ENCODE results near the gene KRTAP9-4. TPM values are rescaled to one million over a fixed set of nuclear protein-coding genes. Genes with fewer than 3 reads are reported as not detected.
"Not testable (repeated sequence)": the region's sequence is repeated elsewhere in the genome, so short reads cannot be mapped to it uniquely, and the experiment has no call there.

KRTAP9-4 gene
- total RNA-seq, 1 donor from 2014 or later, result not detected

DNA sequence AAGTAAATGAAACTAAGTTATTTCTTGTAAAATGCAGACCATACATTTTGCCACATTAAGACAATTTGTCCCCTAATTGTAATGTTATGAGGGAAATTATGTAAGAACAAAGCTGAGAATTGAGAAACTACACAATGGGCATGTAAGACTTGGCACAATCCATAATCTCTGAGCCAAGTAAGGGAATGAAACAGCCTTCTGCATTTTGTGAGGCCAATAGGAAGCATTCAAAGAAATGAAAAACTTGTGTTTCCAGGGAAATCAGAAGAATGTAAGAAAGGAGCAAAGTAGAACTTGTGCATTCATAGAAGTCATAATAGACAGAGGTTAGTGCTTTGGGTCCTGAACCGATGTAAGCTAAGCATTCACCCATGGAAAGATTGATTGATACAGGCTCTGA, 1.8 kb downstream of the KRTAP9-4 start:
- H3K27ac Mint-ChIP-seq, result no peak overlapping the region
- no peaks in the 10 kb centered on the region for H3K4me1 Mint-ChIP-seq
- no peaks in the 10 kb centered on the region for H3K36me3 Mint-ChIP-seq (ENCODE audit: low read depth)
- peaks cover 12% of the 10 kb centered on the region for H3K27me3 Mint-ChIP-seq
- intact Hi-C loops (cut with micrococcal nuclease), result no loop called here
- no peaks in the 10 kb centered on the region for H3K9me3 Mint-ChIP-seq
- DNase-seq (no peak), ATAC-seq (ENCODE audit: low read depth) (no peak)
- CTCF ChIA-PET, result no interaction called here
- H3K4me3 Mint-ChIP-seq, result no peak overlapping the region
- POLR2A ChIA-PET, result no interaction called here
- TF ChIP-seq, protein P1, sequence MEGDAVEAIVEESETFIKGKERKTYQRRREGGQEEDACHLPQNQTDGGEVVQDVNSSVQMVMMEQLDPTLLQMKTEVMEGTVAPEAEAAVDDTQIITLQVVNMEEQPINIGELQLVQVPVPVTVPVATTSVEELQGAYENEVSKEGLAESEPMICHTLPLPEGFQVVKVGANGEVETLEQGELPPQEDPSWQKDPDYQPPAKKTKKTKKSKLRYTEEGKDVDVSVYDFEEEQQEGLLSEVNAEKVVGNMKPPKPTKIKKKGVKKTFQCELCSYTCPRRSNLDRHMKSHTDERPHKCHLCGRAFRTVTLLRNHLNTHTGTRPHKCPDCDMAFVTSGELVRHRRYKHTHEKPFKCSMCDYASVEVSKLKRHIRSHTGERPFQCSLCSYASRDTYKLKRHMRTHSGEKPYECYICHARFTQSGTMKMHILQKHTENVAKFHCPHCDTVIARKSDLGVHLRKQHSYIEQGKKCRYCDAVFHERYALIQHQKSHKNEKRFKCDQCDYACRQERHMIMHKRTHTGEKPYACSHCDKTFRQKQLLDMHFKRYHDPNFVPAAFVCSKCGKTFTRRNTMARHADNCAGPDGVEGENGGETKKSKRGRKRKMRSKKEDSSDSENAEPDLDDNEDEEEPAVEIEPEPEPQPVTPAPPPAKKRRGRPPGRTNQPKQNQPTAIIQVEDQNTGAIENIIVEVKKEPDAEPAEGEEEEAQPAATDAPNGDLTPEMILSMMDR (IDR thresholded peaks at IDR 0.05), result no peak

DNA sequence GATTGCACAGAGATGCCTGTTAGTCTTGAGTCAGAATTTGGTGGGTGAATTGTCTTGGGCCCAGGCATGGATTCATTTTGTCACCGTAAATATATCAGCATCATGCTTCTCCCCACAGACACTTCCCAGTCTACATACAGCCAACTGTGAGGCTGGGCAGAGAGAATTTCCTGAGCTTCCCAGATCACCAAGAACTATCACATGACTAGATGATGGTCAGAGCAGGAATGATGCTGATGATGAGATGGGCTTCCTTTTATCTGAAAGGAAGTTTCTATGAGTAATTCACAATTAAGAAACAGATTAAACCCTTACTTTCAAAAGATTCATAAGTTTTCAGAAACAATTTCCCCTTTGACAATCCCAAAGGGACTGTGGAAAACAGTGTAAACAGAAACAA, 5.4 kb downstream of the KRTAP9-4 start:
- ATAC-seq (ENCODE audit: low read depth), result no peak
- H3K27ac Mint-ChIP-seq, result no peak overlapping the region
- H3K27me3 Mint-ChIP-seq, result peaks cover 40% of the 10 kb centered on the region

DNA sequence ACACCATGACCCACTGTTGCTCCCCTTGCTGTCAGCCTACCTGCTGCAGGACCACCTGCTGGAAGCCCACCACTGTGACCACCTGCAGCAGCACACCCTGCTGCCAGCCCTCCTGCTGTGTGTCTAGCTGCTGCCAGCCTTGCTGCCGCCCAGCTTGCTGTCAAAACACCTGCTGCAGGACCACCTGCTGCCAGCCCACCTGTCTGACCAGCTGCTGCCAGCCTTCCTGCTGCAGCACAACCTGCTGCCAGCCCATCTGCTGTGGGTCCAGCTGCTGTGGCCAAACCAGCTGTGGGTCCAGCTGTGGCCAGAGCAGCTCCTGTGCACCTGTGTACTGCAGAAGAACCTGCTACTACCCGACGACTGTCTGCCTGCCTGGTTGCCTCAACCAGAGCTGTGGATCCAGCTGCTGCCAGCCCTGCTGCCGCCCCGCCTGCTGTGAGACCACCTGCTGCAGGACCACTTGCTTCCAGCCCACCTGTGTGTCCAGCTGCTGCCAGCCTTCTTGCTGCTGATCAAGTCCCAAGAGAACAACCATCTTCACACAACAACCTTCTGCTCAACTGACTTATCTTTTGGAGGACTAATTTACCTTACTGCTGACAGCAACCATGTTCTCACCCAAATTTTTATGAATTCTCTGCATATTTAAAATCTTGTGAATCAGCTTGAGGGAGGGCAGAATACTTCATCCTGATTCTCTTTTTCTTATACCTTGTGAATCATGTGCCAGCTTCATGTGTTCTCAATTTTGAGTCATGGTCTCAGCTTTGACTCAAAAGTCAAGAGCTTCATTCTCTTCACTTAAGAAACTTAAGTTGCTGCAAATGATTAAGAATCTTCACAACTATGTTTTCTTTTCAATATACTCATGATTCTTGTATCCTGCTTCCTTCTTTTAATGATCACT, 6.1 kb downstream of the KRTAP9-4 start, which contains the start of gene KRTAP9-9:
KRTAP9-9 (plus strand) TSS at position 4 of the 910 bp plus-strand sequence.
- H3K4me3 Mint-ChIP-seq; POLR2A ChIA-PET; ATAC-seq (ENCODE audit: low read depth); H3K9me3 Mint-ChIP-seq; H3K4me1 Mint-ChIP-seq; intact Hi-C loops (cut with micrococcal nuclease); H3K27ac Mint-ChIP-seq; H3K36me3 Mint-ChIP-seq (ENCODE audit: low read depth); CTCF ChIA-PET; DNase-seq: not testable (repeated sequence)
- H3K27me3 Mint-ChIP-seq, result peaks cover 45% of the 10 kb centered on the region

More for the DNA sequence above, 5.4 kb downstream of the KRTAP9-4 start:
- Mint-ChIP-seq H3K4me1 (no peaks in the 10 kb centered on the region), H3K4me3 (no peak overlapping the region), H3K36me3 (ENCODE audit: low read depth) (no peaks in the 10 kb centered on the region), H3K9me3 (no peaks in the 10 kb centered on the region)
- POLR2A ChIA-PET, result no interaction called here
- intact Hi-C loops (cut with micrococcal nuclease), result no loop called here
- TF ChIP-seq, protein P1 (IDR thresholded peaks at IDR 0.05), result no peak
- DNase-seq, result no peak
- CTCF ChIA-PET, result no interaction called here

DNA sequence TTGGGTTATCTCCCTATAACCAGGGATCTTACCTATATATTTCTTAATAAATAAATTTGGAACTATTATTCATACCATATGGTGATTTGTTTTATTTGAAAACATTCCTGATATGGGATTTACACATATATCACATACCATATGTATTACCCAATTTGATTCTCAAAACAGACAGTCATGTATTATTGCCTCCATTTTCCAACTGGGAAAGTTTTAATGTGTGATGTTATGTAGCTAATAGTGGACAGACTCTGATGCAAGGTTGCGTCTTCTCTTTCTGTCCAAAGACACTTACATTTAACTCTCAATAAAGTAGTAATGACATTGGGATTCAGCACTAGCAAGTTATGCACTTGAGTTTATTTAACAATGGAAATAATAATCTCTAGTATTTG, 6.8 kb downstream of the KRTAP9-4 start:
- DNase-seq (no peak), ATAC-seq (ENCODE audit: low read depth) (no peak)
- H3K27me3 Mint-ChIP-seq, result peaks cover 49% of the 10 kb centered on the region
- no peak overlapping the region for H3K4me3 Mint-ChIP-seq
- H3K9me3 Mint-ChIP-seq, result no peaks in the 10 kb centered on the region
- intact Hi-C loops (cut with micrococcal nuclease), result no loop called here
- H3K4me1 Mint-ChIP-seq, result no peaks in the 10 kb centered on the region
- ChIA-PET POLR2A (no interaction called here), CTCF (no interaction called here)
- TF ChIP-seq, protein P1 (IDR thresholded peaks at IDR 0.05), result no peak
- no peaks in the 10 kb centered on the region for H3K36me3 Mint-ChIP-seq (ENCODE audit: low read depth)
- H3K27ac Mint-ChIP-seq, result no peak overlapping the region

DNA sequence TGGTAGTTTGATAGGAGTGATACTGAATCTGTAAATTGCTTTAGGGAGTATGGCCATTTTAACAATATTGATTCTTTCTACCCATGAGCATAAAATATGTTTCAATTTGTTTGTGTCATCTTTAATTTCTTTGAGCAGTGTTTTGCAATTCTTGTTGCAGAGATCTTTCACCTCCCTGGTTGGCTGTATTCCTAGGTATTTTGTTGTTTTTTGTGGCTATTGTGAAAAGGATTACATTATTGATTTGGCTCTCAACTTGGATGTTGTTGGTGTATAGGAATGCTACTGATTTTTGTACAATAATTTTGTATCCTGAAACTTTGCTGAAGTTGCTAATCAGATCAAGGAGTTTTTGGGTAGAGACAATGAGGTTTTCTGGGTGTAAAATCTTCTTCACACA, 8.9 kb downstream of the KRTAP9-4 start:
- intact Hi-C loops (cut with micrococcal nuclease), result no loop called here
- TF ChIP-seq, protein P1 (IDR thresholded peaks at IDR 0.05), result no peak
- DNase-seq, result no peak
- Mint-ChIP-seq H3K36me3 (ENCODE audit: low read depth) (no peaks in the 10 kb centered on the region), H3K4me3 (no peak overlapping the region), H3K27me3 (peaks cover 49% of the 10 kb centered on the region), H3K9me3 (no peaks in the 10 kb centered on the region), H3K4me1 (no peaks in the 10 kb centered on the region), H3K27ac (no peak overlapping the region)
- no peak for ATAC-seq (ENCODE audit: low read depth)
- ChIA-PET CTCF (no interaction called here), POLR2A (no interaction called here)

Measured in activated B cell treated with CpG ODN at 0.5 μM for 24 hours (primary cell).